Kidney epithelial cell (primary cell): ENCODE measurements around the gene ZDHHC11B. TPM values are rescaled to one million over a fixed set of nuclear protein-coding genes. Genes with fewer than 3 reads are reported as not detected.
"Not testable (repeated sequence)": the region's sequence is repeated elsewhere in the genome, so short reads cannot be mapped to it uniquely, and the experiment has no call there.

ENCODE experiments used
- DNase-seq: peaks from one replicate; pipeline ENCODE4 v3.0.0-alpha.2; 2010; ENCODE audit warnings: low read depth
- H3K27me3 ChIP-seq: 2 replicates; pipeline ENCODE4 v1.6.0; 2011; ENCODE audit warnings: low read length; ENCODE audit not compliant: control insufficient read depth, insufficient read depth
- H3K36me3 ChIP-seq: 2 replicates; pipeline ENCODE4 v1.5.1; 2011; ENCODE audit warnings: low read length; ENCODE audit not compliant: control insufficient read depth, insufficient read depth
- H3K4me3 ChIP-seq: 2 replicates; pipeline ENCODE4 v1.5.1; 2011; ENCODE audit warnings: low read depth, mild to moderate bottlenecking, control low read depth, low read length
- total RNA-seq: library from RNA; depleted of rRNA; stranded (reverse); fragments of >200 nt; gene quantifications from 2 replicates; pipeline ENCODE4 v1.2.3, GENCODE V29; 2015
- TF ChIP-seq, protein P1 (sequence below): IDR thresholded peaks from 2 replicates; pipeline ENCODE4 v1.5.1; 2011; ENCODE audit warnings: mild to moderate bottlenecking, moderate library complexity, low read length, control low read depth, inconsistent platforms; ENCODE audit not compliant: insufficient read depth, poor library complexity, severe bottlenecking

The ZDHHC11B gene
- total RNA-seq, 1 donor from 2014 or later: 0.25 TPM

DNA sequence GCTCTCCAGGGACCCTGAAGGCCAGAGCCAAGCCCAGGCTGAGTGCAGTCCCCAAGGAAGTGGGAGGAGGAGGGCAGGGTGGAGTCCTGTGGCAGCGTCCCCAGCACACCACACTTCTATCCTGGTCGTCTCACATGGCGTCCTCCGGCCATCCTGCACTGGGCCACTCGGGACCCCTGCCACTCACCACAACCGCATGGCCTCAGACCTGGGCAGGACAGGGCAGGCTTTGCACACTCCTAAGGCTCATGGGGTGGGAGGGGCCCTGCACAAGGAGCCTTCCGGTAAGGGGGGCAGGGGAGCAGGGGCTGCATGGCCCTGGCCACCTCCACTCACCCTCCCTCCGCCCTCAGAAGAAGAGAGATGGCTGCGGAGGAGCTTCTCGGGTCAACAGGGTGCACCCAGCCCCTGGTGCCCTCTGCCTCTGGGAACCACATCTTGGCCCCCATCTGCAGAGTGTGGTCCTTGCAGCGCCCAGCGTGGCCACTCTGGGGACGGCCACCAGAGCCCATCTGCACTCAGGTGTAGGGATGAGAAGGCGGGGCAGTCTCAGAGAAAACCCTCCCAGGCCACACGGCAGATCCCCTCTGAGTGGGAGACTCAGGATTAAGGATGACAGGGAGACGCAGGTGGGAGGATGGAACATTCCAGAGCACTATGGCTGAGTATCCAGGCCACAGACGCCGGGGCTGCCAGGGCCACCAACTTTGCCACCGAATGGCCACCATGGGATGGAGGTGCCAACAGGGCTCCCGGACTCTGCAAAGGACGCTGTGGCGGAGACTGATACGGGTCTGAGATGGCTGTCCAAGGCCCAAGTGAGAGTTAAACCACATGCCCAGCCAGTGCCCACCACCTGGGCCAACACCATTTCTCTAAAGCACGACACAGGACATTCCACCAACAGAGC is 99.0 kb downstream of the ZDHHC11B start:
- no peak for DNase-seq
- Histone ChIP-seq H3K4me3 (no peak overlapping the region), H3K27me3 (peaks cover 3% of the 10 kb centered on the region), H3K36me3 (no peaks in the 10 kb centered on the region)
- TF ChIP-seq, protein P1, sequence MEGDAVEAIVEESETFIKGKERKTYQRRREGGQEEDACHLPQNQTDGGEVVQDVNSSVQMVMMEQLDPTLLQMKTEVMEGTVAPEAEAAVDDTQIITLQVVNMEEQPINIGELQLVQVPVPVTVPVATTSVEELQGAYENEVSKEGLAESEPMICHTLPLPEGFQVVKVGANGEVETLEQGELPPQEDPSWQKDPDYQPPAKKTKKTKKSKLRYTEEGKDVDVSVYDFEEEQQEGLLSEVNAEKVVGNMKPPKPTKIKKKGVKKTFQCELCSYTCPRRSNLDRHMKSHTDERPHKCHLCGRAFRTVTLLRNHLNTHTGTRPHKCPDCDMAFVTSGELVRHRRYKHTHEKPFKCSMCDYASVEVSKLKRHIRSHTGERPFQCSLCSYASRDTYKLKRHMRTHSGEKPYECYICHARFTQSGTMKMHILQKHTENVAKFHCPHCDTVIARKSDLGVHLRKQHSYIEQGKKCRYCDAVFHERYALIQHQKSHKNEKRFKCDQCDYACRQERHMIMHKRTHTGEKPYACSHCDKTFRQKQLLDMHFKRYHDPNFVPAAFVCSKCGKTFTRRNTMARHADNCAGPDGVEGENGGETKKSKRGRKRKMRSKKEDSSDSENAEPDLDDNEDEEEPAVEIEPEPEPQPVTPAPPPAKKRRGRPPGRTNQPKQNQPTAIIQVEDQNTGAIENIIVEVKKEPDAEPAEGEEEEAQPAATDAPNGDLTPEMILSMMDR: no peak

DNA sequence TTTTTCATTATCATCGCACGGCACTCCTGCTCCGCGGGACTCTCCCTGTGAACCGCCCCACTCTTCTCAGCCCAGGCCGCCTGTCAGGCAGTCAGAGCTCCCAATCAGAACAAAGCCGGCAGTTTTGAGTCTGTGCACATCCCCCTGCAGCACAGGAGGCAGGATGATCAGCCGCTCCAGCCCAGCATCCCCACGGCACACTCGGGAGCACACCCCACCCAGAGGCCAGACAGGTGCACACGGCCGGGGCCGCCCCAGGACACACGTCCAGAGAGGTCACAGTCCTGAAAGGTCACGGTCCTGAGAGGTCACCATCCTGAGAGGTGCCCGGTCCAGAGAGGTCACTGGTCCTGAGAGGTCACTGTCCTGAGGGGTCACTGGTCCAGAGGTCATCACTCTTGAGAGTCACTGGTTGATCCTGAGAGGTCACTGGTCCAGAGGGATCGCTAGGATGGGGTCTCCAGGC is 99.7 kb downstream of the ZDHHC11B start:
- TF ChIP-seq, protein P1: no peak
- Histone ChIP-seq H3K27me3 (peaks cover 3% of the 10 kb centered on the region), H3K4me3 (no peak overlapping the region), H3K36me3 (no peaks in the 10 kb centered on the region)
- DNase-seq: no peak

DNA sequence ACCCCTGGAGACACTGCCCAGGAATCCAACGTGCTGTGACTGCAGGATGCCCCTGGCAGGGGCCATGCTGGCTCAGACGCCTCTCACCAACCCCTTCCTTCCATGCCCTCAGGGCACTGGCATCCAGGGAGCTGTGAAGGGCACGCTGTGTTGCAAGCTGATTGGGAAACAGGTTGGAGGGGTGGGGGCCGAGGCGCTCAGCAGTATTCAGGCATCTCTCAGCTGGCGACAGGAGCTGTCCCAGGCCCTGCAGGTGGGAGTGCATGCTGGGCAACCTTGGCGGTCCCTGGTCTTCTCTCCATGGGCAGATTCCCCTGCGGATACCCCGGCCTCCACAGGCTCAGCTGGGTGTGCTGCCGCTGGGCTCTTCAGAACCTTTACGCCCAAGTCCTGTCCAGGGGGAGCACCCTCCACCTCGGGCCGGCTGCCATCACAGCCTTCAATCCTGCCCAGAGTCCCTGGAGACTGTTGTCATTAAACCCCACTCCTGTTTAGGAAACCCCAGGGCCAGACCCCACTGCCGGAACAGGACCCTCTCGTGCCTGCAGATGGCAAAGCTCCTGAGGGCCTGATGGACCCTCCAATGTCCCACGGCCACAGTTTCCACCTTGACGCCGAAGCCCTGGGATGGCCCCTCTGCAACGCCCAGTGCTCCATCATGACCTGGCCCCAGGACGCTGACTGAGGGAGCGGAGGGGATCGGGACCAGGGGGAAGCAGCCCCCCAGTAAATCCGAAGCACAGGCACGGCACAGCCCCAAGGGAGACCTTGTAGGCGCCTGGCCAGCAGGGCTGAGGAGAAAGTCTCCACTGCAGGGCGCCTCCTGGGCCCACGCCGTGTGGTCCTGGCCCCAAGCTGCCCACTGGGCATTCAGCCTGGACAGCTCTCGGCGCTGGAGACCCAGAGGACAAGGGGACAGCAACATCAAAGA is 100.7 kb downstream of the ZDHHC11B start:
- H3K4me3 ChIP-seq: no peak overlapping the region
- TF ChIP-seq, protein P1: no peak
- no peak for DNase-seq
- no peaks in the 10 kb centered on the region for H3K36me3 ChIP-seq
- peaks cover 3% of the 10 kb centered on the region for H3K27me3 ChIP-seq

DNA sequence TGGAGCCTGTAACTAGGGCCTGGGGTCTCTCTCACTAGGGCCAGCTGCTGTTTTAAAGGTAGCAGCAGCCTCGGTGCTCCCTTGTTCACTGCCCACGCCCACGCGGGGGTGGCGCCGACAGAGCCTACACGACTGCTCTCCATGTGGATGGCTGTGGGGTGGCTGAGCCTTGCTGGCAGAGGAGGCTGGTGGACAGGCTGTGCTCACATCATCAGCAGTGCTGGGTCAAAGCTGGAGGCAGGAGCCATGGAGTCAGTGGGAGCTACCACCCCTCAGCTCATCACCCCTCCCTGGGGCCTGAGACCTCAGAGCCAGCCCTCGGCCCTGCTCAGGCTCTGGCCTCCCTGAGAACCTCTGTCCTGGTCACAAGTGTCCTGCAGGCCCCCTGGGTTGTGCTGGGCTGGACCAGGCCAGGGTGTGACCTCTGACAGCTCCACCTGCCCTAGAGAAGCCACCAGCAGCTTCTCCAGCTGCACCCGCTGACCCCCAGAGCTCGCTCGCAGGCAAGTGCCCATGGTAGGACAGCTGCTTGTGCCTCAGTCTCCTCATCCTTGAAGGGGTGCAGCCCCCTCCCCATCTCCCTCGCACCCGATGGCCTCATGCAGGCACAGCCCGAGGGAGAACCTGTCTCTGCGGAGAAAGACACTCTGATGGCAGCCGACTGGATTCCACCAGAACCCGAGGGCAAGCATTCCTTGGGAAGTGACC is 101.7 kb downstream of the ZDHHC11B start:
- H3K4me3 ChIP-seq, DNase-seq, H3K27me3 ChIP-seq, H3K36me3 ChIP-seq: not testable (repeated sequence)

DNA sequence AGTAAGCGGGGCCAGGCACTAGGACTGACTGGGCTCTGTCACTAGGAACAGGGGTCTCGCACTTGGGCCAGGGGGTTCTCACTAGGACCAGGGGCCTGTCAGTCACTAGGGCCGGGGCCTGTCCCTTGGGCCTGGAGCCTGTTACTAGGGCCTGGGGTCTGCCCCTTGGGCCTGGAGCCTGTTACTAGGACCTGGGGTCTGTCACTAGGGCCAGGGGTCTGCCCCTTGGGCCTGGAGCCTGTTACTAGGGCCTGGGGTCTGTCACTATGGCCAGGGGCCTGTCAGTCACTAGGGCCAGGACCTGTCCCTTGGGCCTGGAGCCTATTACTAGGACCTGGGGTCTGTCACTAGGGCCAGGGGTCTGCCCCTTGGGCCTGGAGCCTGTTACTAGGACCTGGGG is 102.3 kb downstream of the ZDHHC11B start:
- H3K27me3 ChIP-seq, H3K36me3 ChIP-seq, DNase-seq, H3K4me3 ChIP-seq: not testable (repeated sequence)

DNA sequence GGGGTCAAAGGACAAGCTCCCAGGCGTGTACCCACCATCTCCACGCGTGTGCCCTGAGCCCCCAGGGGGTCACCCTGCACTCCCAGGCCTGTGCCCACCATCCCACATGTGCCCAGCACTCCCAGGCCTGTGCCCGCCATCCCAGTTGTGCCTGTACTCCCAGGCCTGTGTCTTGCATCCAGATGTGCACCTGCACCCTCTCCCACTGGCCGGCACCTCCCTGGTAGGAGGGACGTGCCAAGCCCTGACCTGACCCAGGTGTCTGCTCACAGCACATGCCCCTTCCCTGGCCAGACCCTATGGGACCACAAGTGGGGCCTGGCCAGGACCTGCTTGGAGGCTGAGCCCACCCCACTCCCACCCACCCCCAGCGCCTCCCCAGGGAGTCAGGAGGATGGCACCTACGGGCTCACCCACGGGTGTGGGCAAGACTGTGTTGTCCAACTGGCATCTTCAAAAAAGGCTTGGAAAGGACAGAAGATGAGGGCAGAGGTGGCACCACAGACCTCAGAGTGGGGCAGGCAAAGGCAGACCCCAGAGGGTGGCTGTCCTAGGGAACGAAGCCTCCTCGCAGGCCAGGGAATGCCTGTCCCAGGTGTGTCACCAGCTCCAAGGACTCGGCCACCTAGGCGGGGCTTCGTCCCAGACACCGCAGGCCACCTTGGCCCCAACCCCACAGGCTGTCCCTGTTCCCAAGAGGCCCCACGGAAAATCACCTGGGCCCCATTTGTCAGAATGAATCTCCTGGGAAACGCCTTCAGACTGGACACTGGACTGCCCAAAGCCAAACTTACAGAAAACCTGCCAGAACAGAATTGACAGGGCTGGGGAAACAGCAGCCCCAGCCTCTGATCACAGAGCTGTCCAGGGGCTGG is 103.0 kb downstream of the ZDHHC11B start:
- not testable (repeated sequence) for H3K27me3 ChIP-seq, DNase-seq, H3K4me3 ChIP-seq, H3K36me3 ChIP-seq

DNA sequence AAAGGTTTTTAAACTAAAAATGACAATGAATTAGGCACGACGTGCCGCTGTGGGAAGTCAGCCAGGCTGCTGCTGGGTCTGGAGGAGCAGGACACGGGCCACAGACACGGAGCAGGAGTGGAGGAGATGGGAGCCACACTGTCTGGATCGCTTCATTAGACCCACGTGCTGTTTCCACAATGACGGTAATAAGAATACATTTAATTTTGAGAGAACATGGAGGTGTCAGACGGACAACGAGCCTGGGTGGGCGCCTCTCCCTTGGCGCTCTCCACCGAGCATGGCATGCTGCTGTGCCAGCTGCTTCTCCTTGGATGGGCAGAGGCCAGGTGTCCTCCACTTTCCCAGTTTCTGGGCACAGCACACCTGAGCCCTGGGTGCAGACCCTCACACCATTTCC is 103.7 kb downstream of the ZDHHC11B start:
- H3K27me3 ChIP-seq: peaks cover 15% of the 10 kb centered on the region
- not testable (repeated sequence) for DNase-seq, H3K36me3 ChIP-seq, H3K4me3 ChIP-seq

DNA sequence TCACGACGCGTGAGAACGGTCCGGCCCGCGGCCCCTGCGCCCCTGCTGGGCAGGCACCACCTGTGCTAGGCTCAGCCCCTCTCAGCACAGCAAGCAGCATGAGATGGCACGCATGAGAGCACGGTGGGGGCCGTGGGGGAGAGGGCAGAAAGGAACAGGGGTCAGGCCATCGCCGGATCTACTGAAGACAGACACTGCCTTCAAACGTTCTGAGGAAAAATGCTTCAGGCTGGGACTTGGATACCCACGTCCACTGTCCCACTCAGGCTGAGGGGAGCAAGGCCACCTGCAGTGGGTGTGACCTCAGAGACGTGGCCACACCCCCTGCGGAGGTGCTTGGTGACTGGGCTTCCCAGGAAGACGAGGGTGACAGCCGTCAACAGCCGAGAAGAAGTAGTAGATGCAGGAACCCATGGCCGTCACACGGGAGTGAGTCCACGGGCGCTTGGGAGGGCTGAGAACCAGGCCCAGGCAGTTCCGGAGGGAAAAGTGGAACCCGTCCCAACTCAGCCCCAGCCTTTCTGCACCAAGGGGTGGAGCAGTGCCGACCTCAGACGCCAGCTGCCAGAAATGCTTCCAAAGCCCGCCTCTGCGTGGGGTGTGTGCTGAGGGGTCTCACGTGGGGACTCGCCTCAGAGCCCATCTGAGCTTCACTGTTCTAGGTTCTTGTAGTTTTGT is 104.3 kb downstream of the ZDHHC11B start:
- H3K36me3 ChIP-seq, DNase-seq, H3K4me3 ChIP-seq: not testable (repeated sequence)
- peaks cover 16% of the 10 kb centered on the region for H3K27me3 ChIP-seq

DNA sequence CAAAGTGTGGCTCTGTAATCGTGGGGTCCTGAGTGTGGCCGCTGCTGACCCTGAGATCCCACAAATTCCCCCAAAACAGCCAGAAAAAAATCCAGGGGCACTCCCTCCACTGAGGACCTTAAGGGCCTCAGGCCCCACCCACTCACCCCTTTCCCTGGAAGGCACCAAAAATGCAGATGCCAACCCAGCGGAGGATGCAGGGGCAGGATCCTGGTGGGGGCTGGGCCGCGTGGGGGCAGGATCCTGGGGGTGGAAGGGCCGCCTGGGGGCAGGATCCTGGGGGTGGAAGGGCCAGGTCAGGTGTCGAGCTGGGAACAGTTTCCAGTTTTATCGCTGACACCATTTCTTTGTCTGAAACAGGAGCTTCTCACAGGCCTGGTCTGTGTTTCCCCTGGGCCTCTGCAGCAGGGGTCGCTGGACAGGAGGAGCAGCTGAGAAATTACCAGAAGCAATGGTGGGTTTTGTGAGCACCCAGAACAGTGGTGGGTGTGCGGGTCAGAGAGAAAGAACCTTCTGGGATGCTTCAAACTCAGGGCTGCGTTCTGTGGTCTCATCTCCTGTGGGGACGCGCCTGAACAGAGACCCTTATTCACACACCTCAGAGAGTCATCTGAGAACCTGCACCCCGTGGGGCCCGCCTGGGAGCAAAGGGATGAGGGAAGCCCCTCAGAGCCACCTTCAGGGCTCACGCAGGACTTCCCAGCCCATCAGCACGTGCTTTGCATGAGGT is 105.2 kb downstream of the ZDHHC11B start:
- not testable (repeated sequence) for H3K36me3 ChIP-seq, H3K4me3 ChIP-seq, DNase-seq
- H3K27me3 ChIP-seq: peaks cover 18% of the 10 kb centered on the region
